Heart right ventricle (tissue), 16 donors: ENCODE data around the gene EFNA5. TPM values are rescaled to one million over a fixed set of nuclear protein-coding genes. Genes with fewer than 3 reads are reported as not detected.
"Not testable (repeated sequence)": the region's sequence is repeated elsewhere in the genome, so short reads cannot be mapped to it uniquely, and the experiment has no call there.

Source experiments
- ATAC-seq, 8 donors: fragments of 200-7000 bp; cut with Tn5 transposase; one replicate each; pipeline ENCODE4 v1.9.1; 2020; ENCODE audit warnings: mild to moderate bottlenecking in 8 of 8, moderate library complexity in 8 of 8, moderate number of reproducible peaks in 1 of 8
- DNase-seq, 2 donors: peaks; one replicate each; pipeline ENCODE4 v3.0.0-alpha.2; 2020
- H3K27ac ChIP-seq, 10 donors: fragments of 200-600 bp; sonication (generic) in 2 of 10; one replicate each; pipeline versions ENCODE4 v1.5.0 to v1.8.0; 2020 to 2022; ENCODE audit warnings: mild to moderate bottlenecking in 3 of 10
- H3K27me3 ChIP-seq, 7 donors: fragments of 200-600 bp; one replicate each; pipeline ENCODE4 v1.8.0; 2021 to 2022; ENCODE audit warnings: mild to moderate bottlenecking in 2 of 7
- H3K36me3 ChIP-seq, 9 donors: fragments of 200-600 bp; sonication (generic) in 1 of 9; one replicate each; pipeline versions ENCODE4 v1.5.0 to v1.8.0; 2020 to 2022; ENCODE audit warnings: mild to moderate bottlenecking in 2 of 9
- H3K4me1 ChIP-seq, 9 donors: fragments of 200-600 bp; sonication (generic) in 1 of 9; one replicate each; pipeline versions ENCODE4 v1.5.0 to v1.8.0; 2020 to 2022; ENCODE audit warnings: mild to moderate bottlenecking in 4 of 9
- H3K4me3 ChIP-seq, 10 donors: fragments of 200-600 bp; sonication (generic) in 2 of 10; one replicate each; pipeline versions ENCODE4 v1.5.0 to v1.8.0; 2020 to 2022; ENCODE audit warnings: mild to moderate bottlenecking in 7 of 10, moderate library complexity in 2 of 10
- H3K9me3 ChIP-seq, 11 donors: fragments of 200-600 bp in 10 of 11; sonication (generic) in 2 of 11; one replicate each; pipeline versions ENCODE4 v1.5.0 to v1.8.0; 2013 to 2022; ENCODE audit warnings: mild to moderate bottlenecking in 2 of 11, control low read depth in 1 of 11, moderate library complexity in 1 of 11
- WGBS, 2 donors: extraction: QIAGEN DNeasy Blood & Tissue Kit; methylation state at CpG; one replicate each; pipeline ENCODE4 v1.1.7; 2013; ENCODE audit warnings: inconsistent platforms in 1 of 2; 5-methylcytosine and 5-hydroxymethylcytosine counted together
- intact Hi-C, 10 donors: fragments of 100-400 bp; cut with DNase I; formaldehyde crosslinking; loops; one replicate each; pipeline versions ENCODE4 v1.11.1 to v1.14.2; 2022
- polyA plus RNA-seq, 2 donors: library from polyadenylated mRNA; stranded (reverse); fragments of 200-250 nt; gene quantifications; one replicate each; pipeline ENCODE4 v1.2.3, GENCODE V29; 2013
- total RNA-seq, 10 donors: library from RNA; stranded (reverse); fragmentation: NEBNext Ultra II Directional in 3 of 10; extraction: Animal tissue kit (Norgen Biotek cat#: 25700) in 3 of 10; gene quantifications; one replicate each; pipeline versions ENCODE4 v1.2.1 to v1.2.4, GENCODE V29; 2021 to 2023
- TF ChIP-seq, protein P1 (sequence below), 9 donors: fragments of 200-600 bp; sonication (generic) in 2 of 9; IDR thresholded peaks; one replicate each; pipeline versions ENCODE4 v1.5.0 to v1.8.0; 2021 to 2022; ENCODE audit warnings: antibody characterized with exemption in 9 of 9, mild to moderate bottlenecking in 5 of 9, moderate library complexity in 1 of 9
- donor health status: Arrhythmogenic right ventricular cardiomyopathy.
- donor health status: ischemic (EF 13 %, LVEDD 7.1; RV severe dilation, severe dysfunction).
- donor health status: healthy with polysubstance abuse.
- donor health status: DM: no; HTN: yes; CAD: no.
- donor health status: DM: no; HTN: no; CAD: no.
- donor health status: ischemic (EF 25% LVEDD 6.9; RV normal size, moderate dysfunction).
- donor health status: ischemic (EF 25% LVEDD 5.7; RV mildly dilated, moderate dysfunction).
- donor health status: healthy.
- donor health status: DM: yes; HTN: yes; CAD: no.
- donor health status: Ischemic cardiomyopathy.
- donor health status: ischemic (EF 35%, LVEDD 5.7; RV mildly dilated, moderate dysfunction).
- donor health status: nonischemic (EF 11% LVEDD 7.7; RV severe dilation, severe dysfunction).
- donor health status: DM: yes; HTN: yes; CAD: no.
- donor health status: PGD.
- donor health status: ischemic (EF 29% LVEDD 5.4; RV normal size, mild dysfunction).
- donor health status: nonischemic (EF 23%, LVEDD 6.1; RV moderate dilation, normal function).

EFNA5 gene
- total and polyA plus RNA-seq, 12 donors, result 6.9 to 49.4 (median 33.9) TPM

DNA sequence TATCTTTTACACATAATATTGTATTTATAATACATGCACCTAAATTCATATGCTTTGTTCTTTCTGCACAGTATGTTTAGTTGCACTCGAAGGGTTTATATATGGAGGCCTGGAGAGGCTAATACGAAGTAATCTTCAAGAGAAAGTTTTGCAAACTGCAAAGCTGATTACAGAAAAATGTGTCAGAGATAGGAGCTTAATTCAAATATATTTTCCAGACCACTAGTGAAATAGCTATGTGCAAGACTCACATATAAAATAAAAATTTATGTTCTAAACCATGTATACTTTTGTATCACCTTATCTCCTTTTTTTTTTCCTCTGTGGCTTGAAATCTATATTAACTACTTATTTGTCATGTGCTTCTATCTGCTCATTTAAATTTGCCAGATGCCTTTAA is 313.8 kb downstream of the EFNA5 start:
- no peak overlapping the region for H3K27ac ChIP-seq
- H3K4me1 ChIP-seq, result peaks cover 0 to 15% (median 0%) of the 10 kb centered on the region in 9 donors
- no peaks in the 10 kb centered on the region for H3K36me3 ChIP-seq
- 49 to 60% methylated on average over 2 of the region's 2 CpGs for WGBS, 2 donors
- TF ChIP-seq, protein P1, sequence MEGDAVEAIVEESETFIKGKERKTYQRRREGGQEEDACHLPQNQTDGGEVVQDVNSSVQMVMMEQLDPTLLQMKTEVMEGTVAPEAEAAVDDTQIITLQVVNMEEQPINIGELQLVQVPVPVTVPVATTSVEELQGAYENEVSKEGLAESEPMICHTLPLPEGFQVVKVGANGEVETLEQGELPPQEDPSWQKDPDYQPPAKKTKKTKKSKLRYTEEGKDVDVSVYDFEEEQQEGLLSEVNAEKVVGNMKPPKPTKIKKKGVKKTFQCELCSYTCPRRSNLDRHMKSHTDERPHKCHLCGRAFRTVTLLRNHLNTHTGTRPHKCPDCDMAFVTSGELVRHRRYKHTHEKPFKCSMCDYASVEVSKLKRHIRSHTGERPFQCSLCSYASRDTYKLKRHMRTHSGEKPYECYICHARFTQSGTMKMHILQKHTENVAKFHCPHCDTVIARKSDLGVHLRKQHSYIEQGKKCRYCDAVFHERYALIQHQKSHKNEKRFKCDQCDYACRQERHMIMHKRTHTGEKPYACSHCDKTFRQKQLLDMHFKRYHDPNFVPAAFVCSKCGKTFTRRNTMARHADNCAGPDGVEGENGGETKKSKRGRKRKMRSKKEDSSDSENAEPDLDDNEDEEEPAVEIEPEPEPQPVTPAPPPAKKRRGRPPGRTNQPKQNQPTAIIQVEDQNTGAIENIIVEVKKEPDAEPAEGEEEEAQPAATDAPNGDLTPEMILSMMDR (IDR thresholded peaks at IDR 0.05), result no peak
- DNase-seq, result no peak
- ATAC-seq, result no peak
- H3K27me3 ChIP-seq, result no peaks in the 10 kb centered on the region
- no peak overlapping the region for H3K4me3 ChIP-seq
- no peaks in the 10 kb centered on the region for H3K9me3 ChIP-seq
- intact Hi-C loops, result no loop called here

DNA sequence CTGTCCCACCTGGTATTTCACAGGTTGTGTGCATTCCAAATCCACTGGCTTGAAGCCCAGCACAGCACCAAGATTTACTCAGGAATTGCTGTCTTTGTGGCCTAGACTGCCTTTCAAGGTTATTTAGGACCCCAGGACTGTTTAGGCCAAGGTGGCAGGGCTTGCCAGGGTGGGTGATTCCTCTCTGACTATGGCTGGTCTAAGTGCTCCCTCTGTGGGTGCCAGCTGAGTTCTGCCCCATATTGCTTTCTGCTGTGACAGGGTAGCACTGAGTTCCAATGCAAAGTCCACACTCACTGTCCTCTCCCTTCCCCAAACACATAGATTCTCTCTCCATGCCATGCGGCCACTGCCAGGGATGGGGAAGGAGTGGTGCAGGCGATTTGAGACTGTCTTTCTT is 318.2 kb downstream of the EFNA5 start:
- ATAC-seq (no peak), DNase-seq (no peak)
- Histone ChIP-seq H3K27me3 (no peaks in the 10 kb centered on the region), H3K27ac (no peak overlapping the region), H3K4me3 (no peak overlapping the region), H3K4me1 (no peaks in the 10 kb centered on the region), H3K9me3 (peaks cover 0 to 13% (median 0%) of the 10 kb centered on the region in 11 donors), H3K36me3 (no peaks in the 10 kb centered on the region)
- 79 to 83% methylated on average over 2 of the region's 2 CpGs for WGBS, 2 donors
- intact Hi-C loops, result no loop called here
- TF ChIP-seq, protein P1 (IDR thresholded peaks at IDR 0.05), result no peak

DNA sequence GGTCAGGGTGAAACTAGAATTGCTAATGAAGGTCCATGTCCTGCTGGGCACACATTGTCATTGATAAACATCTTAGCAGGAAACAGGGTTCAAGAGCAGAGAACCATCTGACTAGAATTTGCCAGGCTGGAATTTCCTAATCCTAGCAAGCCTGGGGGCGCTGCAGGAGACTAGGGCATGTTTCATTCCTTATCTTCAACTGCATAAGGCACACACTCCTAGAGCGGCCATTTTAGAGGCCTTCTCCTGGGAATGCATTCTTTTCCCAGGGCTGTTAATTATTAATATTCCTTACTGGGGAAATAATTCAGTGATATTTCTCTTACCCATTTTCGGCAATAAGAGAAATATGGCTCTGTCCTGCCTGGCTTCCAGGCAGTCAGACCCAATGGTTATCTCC is 324.2 kb downstream of the EFNA5 start:
- H3K27me3 ChIP-seq, H3K36me3 ChIP-seq, DNase-seq, H3K27ac ChIP-seq, ATAC-seq, H3K4me3 ChIP-seq, intact Hi-C loops, H3K4me1 ChIP-seq: not testable (repeated sequence)
- peaks cover 0 to 49% (median 8%) of the 10 kb centered on the region in 11 donors for H3K9me3 ChIP-seq
- 93 to 96% methylated on average over 3 of the region's 3 CpGs for WGBS, 2 donors

DNA sequence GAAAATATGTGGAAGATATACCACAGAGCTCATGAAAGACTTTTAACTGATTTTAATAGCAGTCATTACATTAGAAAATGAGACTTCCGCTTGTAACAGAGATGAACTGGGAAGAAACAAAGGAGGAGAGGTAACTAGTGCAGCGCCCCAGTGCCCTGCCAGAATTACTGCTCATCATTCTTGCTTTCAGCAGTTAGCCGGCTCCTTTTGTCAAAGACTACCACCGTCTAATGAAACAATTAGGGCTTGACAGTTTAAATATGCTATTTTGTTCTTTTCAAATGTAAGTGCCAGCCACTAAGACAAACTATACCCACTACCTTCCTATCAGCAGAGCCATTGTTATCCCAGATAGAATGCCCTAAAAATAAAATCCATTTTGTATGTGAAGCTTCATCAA is 328.4 kb downstream of the EFNA5 start:
- ATAC-seq (no peak), DNase-seq (no peak)
- Histone ChIP-seq H3K27me3 (no peaks in the 10 kb centered on the region), H3K36me3 (no peaks in the 10 kb centered on the region), H3K4me3 (no peak overlapping the region), H3K4me1 (no peaks in the 10 kb centered on the region), H3K9me3 (peaks cover 0 to 36% (median 8%) of the 10 kb centered on the region in 11 donors), H3K27ac (no peak overlapping the region)
- 64 to 65% methylated on average over 4 of the region's 4 CpGs for WGBS, 2 donors
- intact Hi-C loops, result no loop called here
- TF ChIP-seq, protein P1 (IDR thresholded peaks at IDR 0.05), result no peak

DNA sequence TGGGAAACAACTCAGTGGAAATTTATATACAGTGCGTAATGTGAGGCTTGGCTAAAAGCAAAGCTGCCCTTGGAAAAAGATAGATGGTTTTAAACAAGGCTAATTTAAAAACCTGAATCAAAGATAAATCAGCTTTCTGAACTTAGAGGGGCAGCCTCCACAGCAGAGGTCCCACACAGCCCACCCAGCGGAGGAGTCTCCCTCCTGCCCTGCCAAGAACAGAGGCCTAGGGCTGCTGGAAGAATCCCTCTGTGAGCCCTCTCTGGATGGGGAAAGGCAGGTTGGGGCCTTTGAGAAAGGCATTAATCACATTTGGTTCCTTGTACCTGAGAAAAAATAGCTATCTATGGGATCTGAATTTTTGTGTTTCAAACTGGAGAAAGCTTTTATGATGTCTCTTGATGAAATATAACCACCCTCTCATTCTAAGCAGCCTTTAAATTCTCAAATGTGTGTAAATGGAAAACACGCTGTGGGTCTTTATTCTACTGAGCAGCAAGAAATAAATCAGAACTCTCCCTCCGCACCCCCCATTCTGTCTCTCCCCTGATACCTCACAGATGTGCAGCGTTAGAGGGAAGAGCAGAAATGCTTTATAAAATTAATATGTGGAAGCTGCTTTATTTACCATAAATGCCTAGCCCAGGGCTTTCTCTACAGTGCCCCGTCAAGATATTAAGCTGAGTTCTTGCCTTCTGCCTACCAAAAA is 329.2 kb downstream of the EFNA5 start:
- no peak overlapping the region for H3K27ac ChIP-seq

More for the DNA sequence above, 329.2 kb downstream of the EFNA5 start:
- H3K4me3 ChIP-seq, result no peak overlapping the region
- WGBS, 2 donors, result 93 to 97% methylated on average over 6 of the region's 6 CpGs
- DNase-seq, result no peak
- ATAC-seq, result no peak
- no peaks in the 10 kb centered on the region for H3K4me1 ChIP-seq
- H3K27me3 ChIP-seq, result no peaks in the 10 kb centered on the region
- H3K9me3 ChIP-seq, result peaks cover 0 to 28% (median 8%) of the 10 kb centered on the region in 11 donors
- no peaks in the 10 kb centered on the region for H3K36me3 ChIP-seq
- TF ChIP-seq, protein P1 (IDR thresholded peaks at IDR 0.05), result no peak
- intact Hi-C loops, result no loop called here
